ENCODE data around the gene PNMA6E. TPM values are rescaled to one million over a fixed set of nuclear protein-coding genes. Genes with fewer than 3 reads are reported as not detected.

The PNMA6E gene
- total RNA-seq, 1 donor from 2014 or later, result not detected

DNA sequence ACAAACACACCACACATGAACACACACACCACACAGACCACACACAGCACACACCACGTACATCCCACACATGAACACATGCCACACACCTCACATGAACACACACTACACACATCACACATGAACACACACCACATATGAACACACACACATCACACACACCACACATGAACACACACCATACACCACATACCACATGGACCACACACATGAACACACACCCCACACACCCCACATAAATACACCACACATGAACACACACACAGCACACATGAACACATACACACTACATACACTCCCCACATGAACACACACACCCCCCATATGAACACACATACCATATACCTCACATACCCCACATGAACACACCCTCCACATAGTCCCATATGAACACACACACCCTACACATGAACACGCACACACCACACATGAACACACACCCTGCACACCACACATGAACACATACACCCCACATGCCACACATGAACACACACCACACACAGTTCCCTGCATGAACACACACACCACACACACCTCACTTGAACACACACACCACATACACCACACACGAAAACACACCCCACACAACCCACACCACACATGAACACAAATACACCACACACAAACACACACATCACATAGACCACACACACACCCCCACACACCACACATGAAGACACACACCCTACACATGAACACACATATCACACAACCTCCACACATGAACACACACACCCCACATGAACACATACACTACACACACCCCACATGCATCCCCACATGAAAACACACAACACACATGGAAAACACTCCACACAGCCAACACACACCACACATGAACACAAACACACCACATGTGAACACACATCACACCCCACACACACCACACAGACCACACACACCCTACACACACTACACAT is 18.3 kb downstream of the PNMA6E start:
- TF ChIP-seq, protein P1, sequence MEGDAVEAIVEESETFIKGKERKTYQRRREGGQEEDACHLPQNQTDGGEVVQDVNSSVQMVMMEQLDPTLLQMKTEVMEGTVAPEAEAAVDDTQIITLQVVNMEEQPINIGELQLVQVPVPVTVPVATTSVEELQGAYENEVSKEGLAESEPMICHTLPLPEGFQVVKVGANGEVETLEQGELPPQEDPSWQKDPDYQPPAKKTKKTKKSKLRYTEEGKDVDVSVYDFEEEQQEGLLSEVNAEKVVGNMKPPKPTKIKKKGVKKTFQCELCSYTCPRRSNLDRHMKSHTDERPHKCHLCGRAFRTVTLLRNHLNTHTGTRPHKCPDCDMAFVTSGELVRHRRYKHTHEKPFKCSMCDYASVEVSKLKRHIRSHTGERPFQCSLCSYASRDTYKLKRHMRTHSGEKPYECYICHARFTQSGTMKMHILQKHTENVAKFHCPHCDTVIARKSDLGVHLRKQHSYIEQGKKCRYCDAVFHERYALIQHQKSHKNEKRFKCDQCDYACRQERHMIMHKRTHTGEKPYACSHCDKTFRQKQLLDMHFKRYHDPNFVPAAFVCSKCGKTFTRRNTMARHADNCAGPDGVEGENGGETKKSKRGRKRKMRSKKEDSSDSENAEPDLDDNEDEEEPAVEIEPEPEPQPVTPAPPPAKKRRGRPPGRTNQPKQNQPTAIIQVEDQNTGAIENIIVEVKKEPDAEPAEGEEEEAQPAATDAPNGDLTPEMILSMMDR (conservative IDR thresholded peaks at IDR 0.05; ENCODE audit: low read depth, low read length), result no peak
- no peak overlapping the region for H3K4me3 ChIP-seq (ENCODE audit: low read depth, low read length)
- no peak for DNase-seq (ENCODE audit: low read depth)

DNA sequence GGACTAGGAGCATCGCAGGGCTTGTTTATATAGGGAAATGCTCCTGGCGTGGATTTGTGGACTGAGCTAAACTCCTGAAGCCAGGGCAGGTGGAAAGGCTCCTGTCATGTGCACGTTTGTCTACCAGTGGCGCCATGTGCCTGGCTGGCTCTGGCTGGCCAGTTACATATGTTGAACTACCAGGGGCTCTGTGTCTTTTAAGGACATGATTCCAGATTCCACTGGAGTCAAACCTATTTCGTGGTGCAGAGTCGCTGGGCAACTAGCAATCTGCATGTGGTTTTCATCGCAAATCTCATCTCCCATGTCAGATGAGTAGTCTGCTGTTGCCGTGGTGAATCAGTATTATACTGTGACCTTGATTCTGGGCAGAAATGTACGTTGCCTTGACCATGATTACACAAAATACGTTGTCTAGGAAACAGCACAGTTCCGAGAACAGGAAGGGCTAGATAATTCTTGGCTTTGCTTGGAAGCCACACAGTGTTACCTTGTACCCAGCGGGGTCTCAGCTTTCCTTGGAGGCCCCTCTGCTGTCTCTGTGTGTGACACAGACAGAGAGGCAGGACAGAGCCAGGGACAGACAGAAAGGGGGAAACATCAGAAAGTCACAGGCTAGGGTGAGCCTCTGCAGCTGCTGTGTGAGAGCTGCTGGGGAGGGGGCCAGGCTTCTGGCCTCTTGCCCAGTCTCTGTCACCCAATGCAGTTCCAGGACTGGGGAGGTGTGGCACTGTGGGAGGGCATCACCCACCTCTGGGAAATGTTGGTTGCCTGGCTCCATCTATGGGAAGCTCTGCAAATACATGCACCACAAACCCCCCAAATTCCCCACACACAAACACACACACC is 19.2 kb downstream of the PNMA6E start:
- H3K4me3 ChIP-seq (ENCODE audit: low read depth, low read length), result no peak overlapping the region
- peak; percentile 12 for DNase-seq (ENCODE audit: low read depth)
- TF ChIP-seq, protein P1 (conservative IDR thresholded peaks at IDR 0.05; ENCODE audit: low read depth, low read length), result no peak

DNA sequence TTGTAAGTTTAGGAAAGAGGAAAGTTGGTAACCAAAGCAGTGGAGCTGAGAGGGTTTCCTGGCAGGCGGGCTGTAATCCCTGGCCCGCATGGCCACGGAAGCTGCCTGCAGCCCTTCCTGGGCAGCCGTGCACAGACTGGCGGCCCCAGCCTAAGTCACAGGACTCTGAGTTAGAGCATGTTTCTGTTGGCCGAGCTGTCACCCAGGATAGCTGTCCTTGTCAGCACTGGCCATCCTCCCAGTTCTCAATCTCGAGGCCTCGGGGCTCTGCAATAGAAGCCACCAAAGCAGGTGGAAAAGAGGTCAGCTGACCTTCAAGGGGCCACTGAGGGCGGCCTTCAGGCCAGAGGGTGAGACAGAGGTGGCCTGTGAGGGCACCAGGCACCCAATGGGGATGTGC is 20.5 kb downstream of the PNMA6E start:
- no peak overlapping the region for H3K4me3 ChIP-seq (ENCODE audit: low read depth, low read length)
- TF ChIP-seq, protein P1 (conservative IDR thresholded peaks at IDR 0.05; ENCODE audit: low read depth, low read length), result no peak
- no peak for DNase-seq (ENCODE audit: low read depth)

DNA sequence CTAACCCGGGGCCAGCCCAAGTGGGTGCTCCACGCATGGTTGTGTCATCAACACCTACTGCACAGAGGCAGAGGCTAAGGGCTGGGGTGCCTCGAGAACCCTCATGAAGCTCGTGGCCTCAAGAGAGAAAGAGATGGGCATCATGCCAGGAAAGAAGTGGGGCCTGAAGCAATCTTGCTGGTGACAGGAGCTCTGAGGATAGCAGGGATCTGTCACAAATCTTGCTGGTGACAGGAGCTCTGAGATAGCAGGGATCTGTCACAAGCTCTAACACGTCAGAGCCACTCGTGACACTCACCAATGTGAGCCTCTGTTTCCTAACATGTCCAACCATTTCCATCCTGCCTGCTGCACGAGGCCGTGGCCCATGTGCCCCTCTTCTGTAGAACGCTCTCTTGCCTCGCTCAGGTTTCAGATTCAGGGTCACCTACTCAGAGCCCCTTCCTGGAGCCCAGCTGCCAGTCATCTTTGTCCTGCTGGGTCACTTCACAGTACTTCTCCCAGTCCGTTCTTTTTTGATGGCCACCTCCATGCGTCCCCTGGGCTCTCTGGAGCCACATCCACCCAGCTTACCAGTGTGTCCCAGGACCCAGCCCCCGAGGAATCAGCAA is 21.1 kb downstream of the PNMA6E start:
- no peak overlapping the region for H3K4me3 ChIP-seq (ENCODE audit: low read depth, low read length)
- TF ChIP-seq, protein P1 (conservative IDR thresholded peaks at IDR 0.05; ENCODE audit: low read depth, low read length), result no peak
- DNase-seq (ENCODE audit: low read depth), result no peak

DNA sequence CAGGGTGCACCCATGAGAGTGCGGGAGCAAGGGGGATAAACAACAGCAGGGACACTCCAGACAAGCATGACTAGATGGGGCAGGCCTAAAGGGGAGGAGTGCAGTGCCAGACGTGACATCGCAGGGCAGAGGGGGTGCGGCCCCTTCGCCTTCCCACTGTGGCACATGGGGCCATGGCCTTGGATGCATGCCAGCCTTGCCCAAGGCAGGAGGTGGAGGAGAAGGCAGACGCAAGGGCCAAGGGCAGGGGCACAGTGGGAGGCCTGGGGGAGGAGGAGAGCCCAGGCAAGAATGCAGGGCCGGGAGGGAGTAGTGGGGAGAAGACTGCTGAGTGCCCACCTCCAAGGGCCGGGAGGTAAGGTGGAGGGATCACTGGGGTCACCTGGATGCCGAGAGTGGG is 21.6 kb downstream of the PNMA6E start:
- H3K4me3 ChIP-seq (ENCODE audit: low read depth, low read length), result no peak overlapping the region
- DNase-seq (ENCODE audit: low read depth), result no peak
- TF ChIP-seq, protein P1 (conservative IDR thresholded peaks at IDR 0.05; ENCODE audit: low read depth, low read length), result no peak

DNA sequence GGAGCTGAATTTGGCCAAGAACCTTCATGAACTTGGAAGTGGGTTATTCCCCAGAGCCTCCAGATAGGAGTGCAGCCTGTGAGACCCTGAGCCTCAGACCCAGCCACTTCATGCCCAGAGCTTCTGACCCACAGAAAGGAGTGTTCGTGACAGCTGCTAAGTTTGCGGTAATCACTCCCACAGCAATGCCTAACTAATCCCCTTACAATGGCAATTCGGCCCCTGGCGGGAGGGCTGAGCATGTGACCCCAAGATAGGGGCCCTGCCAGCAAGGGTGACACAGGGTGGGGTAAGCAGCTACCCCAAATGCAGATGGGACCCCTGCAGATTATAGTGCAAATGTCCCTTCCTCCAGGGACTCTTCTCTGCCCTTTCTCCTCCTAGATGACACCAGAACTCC is 22.5 kb downstream of the PNMA6E start:
- DNase-seq (ENCODE audit: low read depth), result no peak
- no peak overlapping the region for H3K4me3 ChIP-seq (ENCODE audit: low read depth, low read length)
- TF ChIP-seq, protein P1 (conservative IDR thresholded peaks at IDR 0.05; ENCODE audit: low read depth, low read length), result no peak

Measured in epithelial cell of proximal tubule (primary cell).